GM21786 (cell line): ENCODE results near the gene CHRNA4.

ENCODE experiments used
- ATAC-seq: cut with Tn5 transposase; IDR thresholded peaks from one replicate; pipeline ENCODE4 v1.9.1; 2021; ENCODE audit not compliant: unreplicated experiment

Gene CHRNA4

DNA sequence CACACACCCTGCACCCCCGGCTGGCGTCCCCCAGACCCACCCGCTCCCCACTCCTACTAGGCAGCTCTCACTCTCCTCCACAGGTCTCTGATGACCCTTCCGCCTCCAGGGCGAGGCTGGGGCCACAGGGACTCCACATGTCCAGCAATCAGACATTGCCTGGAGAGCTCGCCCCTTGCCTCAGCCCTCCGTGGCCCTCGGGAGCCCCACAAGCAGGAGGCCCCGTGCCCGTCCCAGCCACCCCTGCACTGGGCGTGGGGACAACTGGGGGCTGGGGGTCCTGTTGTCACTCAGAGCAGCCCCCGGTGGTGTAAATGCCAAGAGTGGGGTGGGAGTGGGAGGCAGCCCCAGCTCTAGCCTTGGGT is 66.6 kb downstream of the CHRNA4 start:
- ATAC-seq, result no peak

DNA sequence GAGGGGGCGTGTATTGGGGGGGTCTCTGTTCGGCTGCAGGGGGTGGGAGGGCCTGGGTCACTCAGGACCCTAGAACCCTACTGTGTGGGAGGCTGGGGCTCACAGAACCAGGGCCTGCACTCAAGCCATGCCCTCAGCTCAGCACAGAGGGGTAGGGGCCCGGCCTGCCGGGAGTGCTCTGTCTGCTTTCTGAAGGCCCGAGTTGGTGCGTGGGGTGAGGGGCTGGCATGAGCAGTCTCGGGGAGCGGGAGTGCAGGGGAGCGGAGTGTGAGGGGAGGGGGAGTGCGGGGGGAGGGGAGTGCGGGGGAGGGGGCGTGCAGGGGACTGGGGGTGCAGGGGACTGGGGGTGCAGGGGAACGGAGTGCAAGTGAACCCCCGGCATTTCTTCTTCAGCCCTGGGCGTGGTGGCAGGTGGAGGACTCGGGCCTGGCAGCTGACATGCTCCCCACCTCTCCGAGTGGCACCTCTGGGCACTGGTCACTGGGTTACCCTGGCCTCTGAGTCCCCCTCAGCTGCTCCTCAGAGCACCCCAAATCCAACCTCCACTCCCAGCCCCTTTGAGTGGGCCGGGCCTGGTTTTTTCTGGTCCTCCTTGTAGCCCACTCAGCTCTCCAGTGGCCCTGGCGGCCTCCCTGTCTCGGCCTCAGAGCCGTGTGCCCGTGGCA is 67.1 kb downstream of the CHRNA4 start:
- no peak for ATAC-seq

DNA sequence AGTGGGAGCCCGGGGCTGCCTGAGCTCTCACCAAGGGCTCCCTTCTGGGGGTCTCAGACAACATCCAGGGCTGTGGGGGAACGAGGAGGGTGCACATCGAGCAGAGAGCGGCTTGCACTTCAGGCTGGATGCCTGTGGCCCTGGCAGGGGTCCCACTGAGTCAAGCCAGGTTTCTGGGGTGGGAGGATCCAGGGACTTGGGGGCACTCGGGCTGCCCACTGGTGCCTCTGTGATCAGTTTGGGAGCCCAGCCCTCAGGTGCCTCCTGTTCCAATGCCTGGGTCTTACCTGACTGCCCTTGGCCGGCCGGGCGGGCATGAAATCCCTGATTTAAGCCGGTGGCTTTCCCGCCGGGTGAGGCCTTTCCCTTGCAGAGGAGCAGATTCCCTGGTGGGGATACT is 67.7 kb downstream of the CHRNA4 start:
- ATAC-seq, result no peak
